T-helper 2 cell treated with Interferon-gamma antibody and Interleukin-4, amounts not matched to agents 5 μg/mL and 100 μg/mL, for 36 hours (primary cell): ENCODE measurements around the gene LENG9.

ENCODE experiments used
- DNase-seq: peaks from one replicate; pipeline ENCODE4 v3.0.0; 2021; ENCODE audit warnings: low spot score
- H3K27ac Mint-ChIP-seq: one replicate; pipeline ENCODE4 v1.8.0; 2021; ENCODE audit warnings: mild to moderate bottlenecking, mixed read lengths
- H3K27me3 Mint-ChIP-seq: one replicate; pipeline ENCODE4 v1.8.0; 2021; ENCODE audit warnings: low read depth, mixed read lengths
- H3K36me3 Mint-ChIP-seq: one replicate; pipeline ENCODE4 v1.8.0; 2021; ENCODE audit warnings: low read depth, mixed read lengths
- H3K4me1 Mint-ChIP-seq: one replicate; pipeline ENCODE4 v1.8.0; 2021; ENCODE audit warnings: low read depth, mixed read lengths
- H3K4me3 Mint-ChIP-seq: one replicate; pipeline ENCODE4 v1.8.0; 2022; ENCODE audit warnings: mild to moderate bottlenecking, moderate library complexity, mixed read lengths
- H3K9me3 Mint-ChIP-seq: one replicate; pipeline ENCODE4 v1.8.0; 2021; ENCODE audit warnings: mixed read lengths

The LENG9 gene

DNA sequence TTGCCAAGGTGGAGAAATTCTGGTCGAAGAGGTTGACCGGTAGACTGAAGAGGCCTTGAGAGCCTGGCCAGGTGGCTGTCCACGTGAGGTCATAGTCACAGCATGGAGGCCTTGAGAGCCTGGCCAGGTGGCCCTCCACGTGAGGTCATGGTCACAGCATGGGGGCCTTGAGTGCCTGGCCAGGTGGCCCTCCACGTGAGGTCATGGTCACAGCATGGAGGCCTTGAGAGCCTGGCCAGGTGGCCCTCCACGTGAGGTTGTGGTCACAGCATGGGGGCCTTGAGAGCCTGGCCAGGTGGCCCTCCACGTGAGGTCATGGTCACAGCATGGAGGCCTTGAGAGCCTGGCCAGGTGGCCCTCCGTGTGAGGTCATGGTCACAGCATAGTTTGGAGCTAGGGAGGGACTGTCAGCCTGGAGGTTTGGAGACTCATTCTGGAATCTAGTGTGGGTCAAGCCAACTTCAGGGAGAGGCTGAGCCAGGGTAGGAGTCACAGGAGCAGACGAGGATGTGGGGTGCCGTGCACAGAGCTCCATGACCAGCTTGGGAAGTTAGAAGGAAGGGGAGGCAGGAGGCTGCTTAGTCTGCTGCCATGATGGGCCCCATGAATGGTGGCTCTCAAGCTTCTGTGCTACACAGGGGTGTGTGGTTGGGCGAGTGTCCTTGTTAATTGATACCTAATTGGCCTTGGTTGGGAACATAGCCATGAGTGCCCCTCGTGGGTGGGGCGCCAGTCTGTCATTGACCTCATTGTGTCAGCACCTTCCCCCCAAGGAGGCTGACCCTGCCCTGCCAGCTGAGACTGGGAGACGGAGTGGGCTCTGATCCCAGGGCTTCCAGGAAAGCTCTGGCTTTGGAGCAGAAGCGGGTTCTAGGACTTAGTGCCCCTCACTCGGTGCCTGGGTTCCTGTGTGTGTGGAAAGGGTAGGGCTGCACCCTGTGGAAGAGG, 4.0 kb downstream of the LENG9 start:
- no peak for DNase-seq
- no peaks in the 10 kb centered on the region for H3K27me3 Mint-ChIP-seq
- peaks cover 52% of the 10 kb centered on the region for H3K36me3 Mint-ChIP-seq
- H3K4me3 Mint-ChIP-seq: no peak overlapping the region
- peaks cover 9% of the 10 kb centered on the region for H3K4me1 Mint-ChIP-seq
- H3K27ac Mint-ChIP-seq: no peak overlapping the region
- no peaks in the 10 kb centered on the region for H3K9me3 Mint-ChIP-seq

- no peak for DNase-seq
- no peaks in the 10 kb centered on the region for H3K9me3 Mint-ChIP-seq
- peaks cover 53% of the 10 kb centered on the region for H3K36me3 Mint-ChIP-seq
- H3K27me3 Mint-ChIP-seq: no peaks in the 10 kb centered on the region
- H3K27ac Mint-ChIP-seq: no peak overlapping the region
- H3K4me3 Mint-ChIP-seq: no peak overlapping the region
- peaks cover 4% of the 10 kb centered on the region for H3K4me1 Mint-ChIP-seq
These were observed 4.8 kb downstream of the LENG9 start for GRCh38 chr19:54458648-54459281.

- DNase-seq: no peak
- no peak overlapping the region for H3K27ac Mint-ChIP-seq
- no peaks in the 10 kb centered on the region for H3K27me3 Mint-ChIP-seq
- peaks cover 3% of the 10 kb centered on the region for H3K4me1 Mint-ChIP-seq
- H3K9me3 Mint-ChIP-seq: no peaks in the 10 kb centered on the region
- H3K4me3 Mint-ChIP-seq: no peak overlapping the region
- H3K36me3 Mint-ChIP-seq: peaks cover 59% of the 10 kb centered on the region
These were observed 5.6 kb downstream of the LENG9 start for GRCh38 chr19:54457773-54458647.

DNA sequence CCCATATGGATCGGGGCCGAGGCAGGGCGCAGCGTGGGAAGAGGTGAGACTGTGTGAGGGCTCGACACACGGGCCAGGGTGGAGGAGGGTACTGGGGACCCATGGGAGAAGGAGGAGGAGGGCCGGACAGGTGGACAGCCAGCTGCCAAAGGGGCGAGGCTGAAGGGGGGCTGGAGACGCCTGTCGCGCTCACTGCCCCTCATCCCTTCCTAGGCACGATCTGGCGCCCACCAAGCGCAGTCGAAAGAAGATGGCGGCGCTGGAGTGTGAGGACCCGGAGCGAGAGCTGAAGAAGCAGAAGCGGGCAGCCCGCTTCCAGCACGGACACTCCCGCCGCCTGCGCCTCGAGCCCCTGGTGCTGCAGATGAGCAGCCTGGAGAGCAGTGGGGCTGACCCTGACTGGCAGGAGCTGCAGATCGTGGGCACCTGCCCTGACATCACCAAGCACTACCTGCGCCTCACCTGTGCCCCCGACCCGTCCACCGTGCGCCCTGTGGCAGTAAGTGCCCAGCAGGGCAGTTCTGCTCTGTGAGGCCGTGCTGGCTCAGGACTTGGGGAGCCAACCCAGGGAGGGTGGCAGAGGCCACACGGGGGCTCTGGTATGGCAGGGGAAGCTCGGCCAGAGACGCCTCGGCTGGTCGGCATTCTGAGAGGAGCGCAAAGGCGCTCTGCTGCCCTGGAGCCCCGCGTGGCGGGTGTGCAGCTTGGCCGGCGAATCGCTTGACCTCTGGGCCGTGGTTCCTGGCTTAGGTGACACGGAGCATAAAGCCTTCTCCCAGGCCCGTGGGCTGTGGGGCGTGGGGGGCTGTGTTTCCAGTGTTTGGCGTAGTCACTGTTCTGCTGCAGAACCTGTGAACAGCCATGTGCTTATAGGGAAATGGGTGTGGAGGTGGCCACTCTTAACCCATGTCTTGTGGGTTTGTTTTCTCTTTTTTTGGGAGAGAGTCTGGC, 6.9 kb downstream of the LENG9 start:
- no peaks in the 10 kb centered on the region for H3K27me3 Mint-ChIP-seq

GRCh38 chr19:54455786-54456422, 7.7 kb downstream of the LENG9 start:
- no peak for DNase-seq
- no peaks in the 10 kb centered on the region for H3K27me3 Mint-ChIP-seq
- H3K4me3 Mint-ChIP-seq: no peak overlapping the region
- peaks cover 4% of the 10 kb centered on the region for H3K4me1 Mint-ChIP-seq
- H3K36me3 Mint-ChIP-seq: peaks cover 71% of the 10 kb centered on the region
- no peak overlapping the region for H3K27ac Mint-ChIP-seq
- H3K9me3 Mint-ChIP-seq: no peaks in the 10 kb centered on the region

More for the DNA sequence above, 6.9 kb downstream of the LENG9 start:
- H3K4me3 Mint-ChIP-seq: no peak overlapping the region
- H3K9me3 Mint-ChIP-seq: no peaks in the 10 kb centered on the region
- peaks cover 66% of the 10 kb centered on the region for H3K36me3 Mint-ChIP-seq
- peaks cover under 1% of the 10 kb centered on the region for H3K4me1 Mint-ChIP-seq
- H3K27ac Mint-ChIP-seq: no peak overlapping the region
- no peak for DNase-seq

DNA sequence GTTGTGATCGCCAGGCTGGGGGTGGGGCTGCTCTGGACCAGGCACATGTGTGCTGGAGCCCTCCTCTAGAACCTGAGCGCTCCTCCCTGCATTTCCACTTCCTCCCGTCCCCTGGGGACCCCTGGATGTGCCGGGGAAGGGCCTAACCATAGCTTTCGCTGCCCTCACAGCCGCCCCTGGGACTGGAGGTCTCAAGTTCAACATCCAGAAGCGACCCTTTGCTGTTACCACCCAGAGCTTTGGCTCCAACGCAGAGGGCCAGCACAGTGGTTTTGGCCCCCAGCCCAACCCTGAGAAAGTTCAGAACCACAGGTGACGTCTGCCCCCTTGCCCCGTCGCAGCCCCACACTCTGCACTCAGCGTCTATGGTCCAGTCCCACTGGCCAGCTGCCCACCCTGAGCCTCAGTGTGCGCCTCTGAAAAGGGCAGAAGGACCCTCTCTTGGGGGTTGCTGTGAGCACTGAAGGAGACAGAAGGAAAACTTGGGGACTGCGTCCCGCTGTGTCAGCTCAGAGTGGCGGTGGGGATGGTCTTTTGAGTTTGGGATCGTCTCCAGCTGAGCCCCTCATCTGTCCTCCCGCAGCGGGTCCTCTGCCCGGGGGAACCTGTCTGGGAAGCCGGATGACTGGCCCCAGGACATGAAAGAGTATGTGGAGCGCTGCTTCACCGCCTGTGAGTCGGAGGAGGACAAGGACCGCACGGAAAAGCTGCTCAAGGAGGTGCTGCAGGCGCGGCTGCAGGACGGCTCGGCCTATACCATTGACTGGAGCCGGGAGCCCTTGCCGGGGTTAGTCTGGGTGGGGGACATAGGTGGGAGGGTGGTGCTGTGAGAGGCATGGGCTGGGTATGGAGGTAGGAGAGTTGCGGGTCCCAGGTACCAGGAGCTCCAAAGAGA, 8.6 kb downstream of the LENG9 start:
- Mint-ChIP-seq H3K36me3 (peaks cover 76% of the 10 kb centered on the region), H3K4me3 (no peak overlapping the region), H3K9me3 (no peaks in the 10 kb centered on the region), H3K27ac (no peak overlapping the region), H3K27me3 (no peaks in the 10 kb centered on the region), H3K4me1 (peaks cover 10% of the 10 kb centered on the region)
- no peak for DNase-seq

GRCh38 chr19:54453921-54454780, 9.4 kb downstream of the LENG9 start:
- Mint-ChIP-seq H3K4me1 (peaks cover 11% of the 10 kb centered on the region), H3K27ac (no peak overlapping the region), H3K9me3 (no peaks in the 10 kb centered on the region)

DNA sequence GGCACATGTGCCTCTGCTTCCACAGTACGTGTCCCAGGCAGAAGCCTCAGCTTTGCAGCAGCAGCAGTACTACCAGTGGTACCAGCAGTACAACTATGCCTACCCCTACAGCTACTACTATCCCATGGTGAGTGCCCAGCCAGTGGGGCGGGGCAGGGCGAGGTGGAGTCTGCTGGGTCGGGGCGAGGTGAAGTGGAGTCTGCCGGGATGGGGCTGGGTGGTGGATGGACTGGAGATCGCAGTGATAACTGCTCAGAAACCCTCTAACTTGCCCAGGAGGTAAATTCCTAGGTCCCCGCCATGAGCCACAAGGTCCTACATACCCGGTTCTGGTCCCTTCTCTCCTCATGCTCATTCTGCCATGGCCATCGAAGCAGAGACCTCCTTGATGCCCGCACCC, 11.0 kb downstream of the LENG9 start:
- H3K4me1 Mint-ChIP-seq: peaks cover 13% of the 10 kb centered on the region
- no peaks in the 10 kb centered on the region for H3K9me3 Mint-ChIP-seq
- H3K36me3 Mint-ChIP-seq: peaks cover 68% of the 10 kb centered on the region
- H3K27me3 Mint-ChIP-seq: peaks cover 2% of the 10 kb centered on the region
- no peak overlapping the region for H3K27ac Mint-ChIP-seq
- no peak for DNase-seq
- no peak overlapping the region for H3K4me3 Mint-ChIP-seq

More at GRCh38 chr19:54453921-54454780, 9.4 kb downstream of the LENG9 start:
- no peak for DNase-seq
- H3K36me3 Mint-ChIP-seq: peaks cover 73% of the 10 kb centered on the region
- no peak overlapping the region for H3K4me3 Mint-ChIP-seq
- H3K27me3 Mint-ChIP-seq: no peaks in the 10 kb centered on the region

DNA sequence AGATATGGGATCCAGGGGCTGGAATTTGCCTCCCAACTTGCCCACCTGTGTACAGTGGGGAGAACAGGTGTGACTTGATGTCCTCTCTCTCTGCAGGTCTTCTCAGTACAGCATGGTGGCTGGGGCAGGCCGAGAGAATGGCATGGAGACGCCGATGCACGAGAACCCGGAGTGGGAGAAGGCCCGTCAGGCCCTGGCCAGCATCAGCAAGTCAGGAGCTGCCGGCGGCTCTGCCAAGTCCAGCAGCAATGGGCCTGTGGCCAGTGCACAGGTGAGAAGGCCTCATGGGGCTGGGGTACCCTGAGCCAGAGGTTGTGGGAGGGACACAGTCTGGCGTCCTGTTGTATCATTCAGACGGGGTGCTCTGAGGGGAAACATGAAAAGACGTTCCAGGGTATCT, 11.6 kb downstream of the LENG9 start:
- Mint-ChIP-seq H3K4me1 (peaks cover 16% of the 10 kb centered on the region), H3K27me3 (peaks cover 2% of the 10 kb centered on the region), H3K36me3 (peaks cover 67% of the 10 kb centered on the region), H3K4me3 (peak overlapping the region; percentile 100), H3K27ac (no peak overlapping the region), H3K9me3 (no peaks in the 10 kb centered on the region)
- DNase-seq: no peak

DNA sequence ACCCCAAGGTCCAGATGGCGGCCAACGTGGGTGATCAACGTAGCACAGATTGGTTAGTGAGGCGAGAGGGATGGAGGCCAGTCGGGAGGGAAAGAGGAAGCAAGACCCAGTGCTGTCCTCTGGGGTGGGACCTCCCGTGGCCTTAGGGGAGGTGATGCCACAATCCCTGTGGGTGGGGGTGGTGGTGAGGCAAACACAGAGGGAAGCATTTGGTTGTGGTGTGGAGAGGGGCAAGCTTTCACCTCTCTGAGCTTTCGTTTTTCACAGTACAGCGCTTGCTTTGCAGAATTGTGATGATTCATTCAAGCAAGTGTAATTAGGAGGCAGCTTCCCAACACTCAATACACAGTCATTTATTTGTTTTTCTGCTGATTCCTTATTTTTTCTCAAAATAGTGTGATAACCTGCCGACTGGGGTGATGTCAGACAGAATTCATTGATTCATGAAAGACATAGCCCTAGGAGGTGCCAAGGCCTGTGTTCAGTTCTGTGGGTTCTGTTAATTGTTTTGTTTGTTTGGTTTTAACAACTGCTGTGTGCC, 12.2 kb downstream of the LENG9 start:
- DNase-seq: no peak
- Mint-ChIP-seq H3K27me3 (peaks cover 2% of the 10 kb centered on the region), H3K9me3 (no peaks in the 10 kb centered on the region), H3K4me1 (peaks cover 19% of the 10 kb centered on the region), H3K27ac (peak overlapping the region; percentile 77), H3K4me3 (peak overlapping the region; percentile 100), H3K36me3 (peaks cover 68% of the 10 kb centered on the region)

GRCh38 chr19:54449701-54450069, 13.9 kb downstream of the LENG9 start:
- DNase-seq: no peak
- Mint-ChIP-seq H3K4me1 (peaks cover 19% of the 10 kb centered on the region), H3K4me3 (peak overlapping the region; percentile 100), H3K36me3 (peaks cover 60% of the 10 kb centered on the region), H3K27ac (peak overlapping the region; percentile 100), H3K9me3 (no peaks in the 10 kb centered on the region), H3K27me3 (peaks cover 2% of the 10 kb centered on the region)
